Erythroblast (primary cell): ENCODE data around the gene SELENBP1.

Experiments
- GATA1 ChIP-seq: IDR thresholded peaks from 2 replicates; pipeline ENCODE4 v1.6.1; 2011; ENCODE audit warnings: low read depth, mild to moderate bottlenecking, control low read depth, low read length, moderate library complexity
- POLR2A ChIP-seq: IDR thresholded peaks from 2 replicates; pipeline ENCODE4 v1.6.1; 2011; ENCODE audit warnings: mild to moderate bottlenecking, low read length

DNA sequence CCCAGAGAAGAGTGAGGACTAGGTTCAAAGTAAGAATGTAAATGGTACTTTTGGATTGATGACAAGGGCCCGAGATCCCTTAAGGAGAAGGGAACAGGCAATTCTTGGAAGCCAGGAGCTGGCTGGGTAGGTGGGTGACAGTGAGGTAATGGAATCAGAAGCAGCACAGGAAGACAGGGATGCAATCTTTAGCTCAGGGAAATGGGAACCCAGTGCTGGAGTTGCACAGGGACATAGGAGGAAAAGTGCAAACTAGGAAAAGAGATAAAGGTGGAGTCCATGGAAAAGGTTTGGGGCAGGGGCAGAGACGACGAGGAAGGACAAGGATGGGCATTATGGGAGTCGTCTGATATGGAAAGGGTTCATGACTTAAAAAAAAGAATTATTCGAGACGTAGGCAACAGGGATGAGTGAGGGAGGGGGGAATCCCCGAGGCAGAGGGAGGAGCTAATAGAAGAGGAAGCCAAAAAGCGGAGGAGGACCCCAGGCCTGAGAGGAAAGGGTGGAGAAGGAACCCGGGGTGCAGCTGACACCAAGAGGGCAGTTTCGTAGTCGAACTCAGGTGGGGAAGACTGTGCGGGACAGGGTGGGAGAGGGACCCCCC lies 45.8 kb downstream of the SELENBP1 start:
- TF ChIP-seq POLR2A, result no peak
- TF ChIP-seq GATA1, result no peak
